CD14-positive monocyte (primary cell): ENCODE measurements around the gene FGF14. TPM values are rescaled to one million over a fixed set of nuclear protein-coding genes. Genes with fewer than 3 reads are reported as not detected.

Source experiments
- DNase-seq, 3 donors: peaks; one replicate each; pipeline ENCODE4 v3.0.0-alpha.2; 2011 to 2022
- H2AFZ ChIP-seq: 2 replicates; pipeline ENCODE4 v1.6.0; 2012; ENCODE audit warnings: mild to moderate bottlenecking, low read depth, low read length, inconsistent platforms; ENCODE audit not compliant: insufficient read depth, poor library complexity, severe bottlenecking
- H3K27ac ChIP-seq, 2 donors: 1 replicate in 1 of 2; 2 replicates in 1 of 2; pipeline ENCODE4 v1.5.1; 2012 to 2013; ENCODE audit warnings: low read length in 2 of 2, control low read depth in 1 of 2, inconsistent platforms in 1 of 2, low read depth in 1 of 2, mild to moderate bottlenecking in 1 of 2
- H3K27me3 ChIP-seq, 2 donors: one replicate each; pipeline versions ENCODE4 v1.6.0 to v1.6.1; 2011 to 2013; ENCODE audit warnings: low read length in 2 of 2; ENCODE audit not compliant: control insufficient read depth in 2 of 2, insufficient read depth in 2 of 2
- H3K36me3 ChIP-seq, 2 donors: replicated peaks in 1 of 2; 1 replicate in 1 of 2; 2 replicates in 1 of 2; pipeline versions ENCODE4 v1.5.1 to v1.6.1; 2012 to 2013; ENCODE audit warnings: low read length in 2 of 2, control low read depth in 1 of 2, inconsistent platforms in 1 of 2, mild to moderate bottlenecking in 1 of 2; ENCODE audit not compliant: insufficient read depth in 2 of 2, control insufficient read depth in 1 of 2
- H3K4me1 ChIP-seq, 2 donors: 1 replicate in 1 of 2; 2 replicates in 1 of 2; pipeline versions ENCODE4 v1.5.1 to v1.6.1; 2012 to 2013; ENCODE audit warnings: low read length in 2 of 2, control low read depth in 1 of 2, inconsistent platforms in 1 of 2, mild to moderate bottlenecking in 1 of 2, moderate library complexity in 1 of 2; ENCODE audit not compliant: insufficient read depth in 2 of 2, control insufficient read depth in 1 of 2
- H3K4me2 ChIP-seq: replicated peaks from 2 replicates; pipeline ENCODE3; 2012; ENCODE audit warnings: low read length, moderate library complexity, mild to moderate bottlenecking; ENCODE audit not compliant: poor library complexity, severe bottlenecking; ENCODE audit errors: extremely low read depth
- H3K4me3 ChIP-seq, 3 experiments: fragments of 200-600 bp in 1 of 3; sonication (generic) in 1 of 3; replicated peaks in 1 of 3; 1 replicate in 2 of 3; 2 replicates in 1 of 3; pipeline ENCODE4 v1.5.1; 2011 to 2013; ENCODE audit warnings: low read length in 3 of 3, mild to moderate bottlenecking in 3 of 3, control low read depth in 2 of 3, low read depth in 2 of 3, inconsistent platforms in 1 of 3, moderate library complexity in 1 of 3
- H3K79me2 ChIP-seq: 2 replicates; pipeline ENCODE4 v1.6.0; 2012; ENCODE audit warnings: mild to moderate bottlenecking, control low read depth, inconsistent platforms, low read length, moderate library complexity; ENCODE audit not compliant: insufficient read depth
- H3K9ac ChIP-seq: 2 replicates; pipeline ENCODE4 v1.6.0; 2017; ENCODE audit warnings: low read length, mild to moderate bottlenecking; ENCODE audit not compliant: insufficient read depth, poor library complexity, severe bottlenecking
- H3K9me3 ChIP-seq, 2 donors: replicated peaks in 1 of 2; 1 replicate in 1 of 2; 2 replicates in 1 of 2; pipeline versions ENCODE4 v1.5.1 to v1.6.1; 2012 to 2013; ENCODE audit warnings: low read length in 2 of 2, control low read depth in 1 of 2; ENCODE audit not compliant: control insufficient read depth in 1 of 2, insufficient read depth in 1 of 2
- H4K20me1 ChIP-seq: 2 replicates; pipeline ENCODE4 v1.6.0; 2012; ENCODE audit warnings: mild to moderate bottlenecking, low read length, control low read depth, moderate library complexity; ENCODE audit not compliant: insufficient read depth
- H3K27ac Mint-ChIP-seq, 7 donors: one replicate each; pipeline ENCODE4 v1.8.0; 2020; ENCODE audit warnings: mild to moderate bottlenecking in 7 of 7, mixed read lengths in 7 of 7, moderate library complexity in 6 of 7, inconsistent platforms in 2 of 7
- H3K27me3 Mint-ChIP-seq, 3 donors: one replicate each; pipeline ENCODE4 v1.8.0; 2021 to 2022; ENCODE audit warnings: low read depth in 3 of 3, mild to moderate bottlenecking in 3 of 3, mixed read lengths in 3 of 3, moderate library complexity in 3 of 3, inconsistent platforms in 1 of 3
- H3K36me3 Mint-ChIP-seq, 2 donors: one replicate each; pipeline ENCODE4 v1.8.0; 2020; ENCODE audit warnings: mixed read lengths in 2 of 2, inconsistent platforms in 1 of 2, mild to moderate bottlenecking in 1 of 2
- H3K4me1 Mint-ChIP-seq: one replicate; pipeline ENCODE4 v1.8.0; 2020; ENCODE audit warnings: mild to moderate bottlenecking, mixed read lengths
- H3K4me3 Mint-ChIP-seq, 2 donors: one replicate each; pipeline ENCODE4 v1.8.0; 2020; ENCODE audit warnings: mild to moderate bottlenecking in 2 of 2, mixed read lengths in 2 of 2, moderate library complexity in 1 of 2
- H3K9me3 Mint-ChIP-seq, 7 donors: one replicate each; pipeline ENCODE4 v1.8.0; 2020 to 2022; ENCODE audit warnings: mixed read lengths in 7 of 7, mild to moderate bottlenecking in 6 of 7, moderate library complexity in 6 of 7, inconsistent platforms in 2 of 7
- CTCF ChIP-seq: fragments of 200-600 bp; IDR thresholded peaks from one replicate; pipeline ENCODE4 v1.8.0; 2022; ENCODE audit warnings: antibody characterized with exemption, mild to moderate bottlenecking
- WGBS: methylation state at CpG from one replicate; pipeline ENCODE4 v1.1.5; 2013; ENCODE audit warnings: missing lambda C conversion rate; ENCODE audit not compliant: insufficient coverage; 5-methylcytosine and 5-hydroxymethylcytosine counted together
- intact Hi-C, 2 donors: fragments of 100-400 bp; cut with micrococcal nuclease; formaldehyde crosslinking; loops; one replicate each; pipeline versions ENCODE4 v1.15.0 to v1.15.1; 2023
- polyA plus RNA-seq, 3 donors: library from polyadenylated mRNA; depleted of rRNA in 1 of 3; unstranded in 2 of 3; stranded (reverse) in 1 of 3; fragments of 300-500 nt in 2 of 3; fragments of >200 nt in 1 of 3; fragmentation: Illumina TruSeq in 2 of 3; gene quantifications; 1 replicate in 2 of 3; 2 replicates in 1 of 3; pipeline ENCODE4 v1.2.3, GENCODE V29; 2012 to 2021

FGF14 gene
- polyA plus RNA-seq, 3 donors = not detected

GRCh38 chr13:101757446-101758039 is 644.3 kb downstream of the FGF14 start:
- H3K4me1 Mint-ChIP-seq = no peaks in the 10 kb centered on the region
- H3K79me2 ChIP-seq = no peaks in the 10 kb centered on the region
- H3K27ac ChIP-seq = no peak overlapping the region
- no peaks in the 10 kb centered on the region for H4K20me1 ChIP-seq
- H3K36me3 ChIP-seq = no peaks in the 10 kb centered on the region
- H3K27me3 Mint-ChIP-seq = peaks cover 0 to 2% (median 0%) of the 10 kb centered on the region in 3 donors
- no peak overlapping the region for H2AFZ ChIP-seq
- no peak overlapping the region for H3K4me2 ChIP-seq
- no peaks in the 10 kb centered on the region for H3K9me3 Mint-ChIP-seq
- no peak overlapping the region for H3K4me3 Mint-ChIP-seq
- no CpG with 5 or more reads among the region's 1 CpG for WGBS
- no peak overlapping the region for H3K4me3 ChIP-seq
- no peaks in the 10 kb centered on the region for H3K9me3 ChIP-seq
- intact Hi-C loops = no loop called here
- no peak overlapping the region for H3K27ac Mint-ChIP-seq
- DNase-seq = no peak
- no peaks in the 10 kb centered on the region for H3K27me3 ChIP-seq
- H3K36me3 Mint-ChIP-seq = no peaks in the 10 kb centered on the region
- TF ChIP-seq CTCF = peak; percentile 28
- H3K4me1 ChIP-seq = no peaks in the 10 kb centered on the region
- no peak overlapping the region for H3K9ac ChIP-seq

- H3K4me3 ChIP-seq = no peak overlapping the region
- no peaks in the 10 kb centered on the region for H3K36me3 Mint-ChIP-seq
- no peak overlapping the region for H3K4me2 ChIP-seq
- intact Hi-C loops = no loop called here
- no peak overlapping the region for H3K4me3 Mint-ChIP-seq
- TF ChIP-seq CTCF = no peak
- H3K79me2 ChIP-seq = no peaks in the 10 kb centered on the region
- no peaks in the 10 kb centered on the region for H3K27me3 ChIP-seq
- H4K20me1 ChIP-seq = no peaks in the 10 kb centered on the region
- DNase-seq = no peak
- H3K9me3 ChIP-seq = no peaks in the 10 kb centered on the region
- 100% methylated on average over 3 of the region's 6 CpGs for WGBS
- no peaks in the 10 kb centered on the region for H3K4me1 ChIP-seq
- no peaks in the 10 kb centered on the region for H3K9me3 Mint-ChIP-seq
- no peak overlapping the region for H2AFZ ChIP-seq
- H3K27ac Mint-ChIP-seq = no peak overlapping the region
- H3K9ac ChIP-seq = no peak overlapping the region
- H3K27ac ChIP-seq = no peak overlapping the region
- no peaks in the 10 kb centered on the region for H3K36me3 ChIP-seq
- H3K4me1 Mint-ChIP-seq = peaks cover 5% of the 10 kb centered on the region
- H3K27me3 Mint-ChIP-seq = peaks cover 0 to 2% (median 0%) of the 10 kb centered on the region in 3 donors
Observed at GRCh38 chr13:101755228-101755887, 646.5 kb downstream of the FGF14 start.
